ENCODE measurements around the gene TPPP3. TPM values are rescaled to one million over a fixed set of nuclear protein-coding genes. Genes with fewer than 3 reads are reported as not detected.
"Not testable (repeated sequence)": the region's sequence is repeated elsewhere in the genome, so short reads cannot be mapped to it uniquely, and the experiment has no call there.

TPPP3 gene
- polyA plus RNA-seq, 6 donors from 2014 or later = not detected

DNA sequence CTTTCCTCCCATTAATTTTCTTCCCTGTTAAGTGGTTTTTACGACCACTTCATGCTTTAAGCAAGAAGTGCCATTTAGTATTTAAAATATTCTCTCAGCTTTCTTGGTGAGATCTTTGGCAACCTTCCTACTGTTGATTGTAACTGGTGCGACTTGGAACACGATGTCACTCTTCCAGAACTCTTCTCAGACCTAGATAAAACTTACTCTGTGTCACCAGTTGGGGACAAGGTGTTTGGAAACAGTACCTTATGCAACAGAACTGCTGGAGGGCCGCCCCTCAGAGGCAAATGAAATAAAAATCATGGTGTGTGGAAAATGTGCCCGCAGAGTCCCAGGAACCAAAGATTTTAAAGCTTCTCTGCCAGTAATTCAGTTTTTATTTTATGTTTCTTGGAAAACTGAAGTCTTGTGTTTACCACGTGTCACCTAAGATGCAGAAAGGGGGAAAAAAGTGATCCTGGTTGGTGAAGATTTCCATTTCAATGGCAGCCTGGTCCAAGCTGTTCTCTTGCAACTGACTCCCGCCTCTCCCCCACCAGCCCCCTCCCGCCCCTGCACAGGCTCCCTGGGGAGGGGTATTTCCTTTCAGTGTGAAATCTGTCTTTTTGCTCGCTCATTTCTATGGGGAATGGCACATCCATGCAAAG is 30.4 kb upstream of the TPPP3 start:
- Mint-ChIP-seq H3K27me3 (peaks cover 40 to 46% (median 44%) of the 10 kb centered on the region in 3 donors), H3K27ac (no peak overlapping the region)
- no peak for ATAC-seq (ENCODE audit: low read depth in 2 of 2)

DNA sequence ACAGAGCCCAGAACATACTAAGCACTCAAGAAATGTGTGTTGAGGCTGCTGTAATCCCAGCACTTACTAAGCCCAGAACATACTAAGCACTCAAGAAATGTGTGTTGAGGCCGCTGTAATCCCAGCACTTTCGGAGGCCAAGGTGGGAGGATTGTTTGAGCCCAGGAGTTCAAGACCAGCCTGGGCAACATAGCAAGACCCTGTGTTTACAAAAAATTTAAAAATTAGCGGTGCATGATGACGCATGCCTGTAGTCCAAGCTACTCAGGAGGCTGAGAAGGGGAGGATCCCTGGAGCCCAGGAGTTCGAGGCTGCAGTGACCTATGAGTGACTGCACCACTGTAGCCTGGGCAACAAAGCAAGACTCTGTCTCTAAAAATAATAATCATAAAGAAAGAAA is 29.7 kb upstream of the TPPP3 start:
- peaks cover 36 to 44% (median 41%) of the 10 kb centered on the region in 3 donors for H3K27me3 Mint-ChIP-seq

More for the DNA sequence above, 30.4 kb upstream of the TPPP3 start:
- Mint-ChIP-seq H3K36me3 (no peaks in the 10 kb centered on the region), H3K9me3 (no peaks in the 10 kb centered on the region), H3K4me1 (peaks cover 2 to 11% (median 5%) of the 10 kb centered on the region in 3 donors), H3K4me3 (no peak overlapping the region)
- no peak for DNase-seq

DNA sequence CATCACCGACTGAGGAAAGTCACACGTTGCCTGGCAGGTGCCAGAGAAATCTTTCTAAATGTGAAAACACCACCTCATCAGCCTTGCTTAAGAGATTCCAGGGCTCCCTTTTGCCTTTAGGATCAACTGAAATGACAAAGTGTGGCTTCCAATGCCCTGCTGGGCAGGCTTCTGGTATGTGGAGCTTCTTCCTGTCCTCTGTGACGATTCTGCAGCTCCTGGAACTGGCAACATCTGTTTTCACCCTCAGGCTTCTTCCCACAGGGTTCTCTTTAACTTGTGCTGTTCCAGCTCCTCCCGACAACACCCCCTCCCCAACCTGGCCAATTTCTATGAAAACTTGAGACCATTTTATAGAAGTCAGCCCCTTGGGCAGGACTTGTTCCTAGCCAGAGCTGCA is 27.7 kb upstream of the TPPP3 start:
- peaks cover 33 to 42% (median 38%) of the 10 kb centered on the region in 3 donors for H3K27me3 Mint-ChIP-seq
- no peak overlapping the region for H3K27ac Mint-ChIP-seq

More for the DNA sequence above, 29.7 kb upstream of the TPPP3 start:
- Mint-ChIP-seq H3K9me3 (no peaks in the 10 kb centered on the region), H3K4me3 (no peak overlapping the region), H3K27ac (no peak overlapping the region), H3K36me3 (no peaks in the 10 kb centered on the region), H3K4me1 (peaks cover 2 to 4% (median 3%) of the 10 kb centered on the region in 3 donors)
- ATAC-seq (ENCODE audit: low read depth in 2 of 2) (no peak), DNase-seq (no peak)

DNA sequence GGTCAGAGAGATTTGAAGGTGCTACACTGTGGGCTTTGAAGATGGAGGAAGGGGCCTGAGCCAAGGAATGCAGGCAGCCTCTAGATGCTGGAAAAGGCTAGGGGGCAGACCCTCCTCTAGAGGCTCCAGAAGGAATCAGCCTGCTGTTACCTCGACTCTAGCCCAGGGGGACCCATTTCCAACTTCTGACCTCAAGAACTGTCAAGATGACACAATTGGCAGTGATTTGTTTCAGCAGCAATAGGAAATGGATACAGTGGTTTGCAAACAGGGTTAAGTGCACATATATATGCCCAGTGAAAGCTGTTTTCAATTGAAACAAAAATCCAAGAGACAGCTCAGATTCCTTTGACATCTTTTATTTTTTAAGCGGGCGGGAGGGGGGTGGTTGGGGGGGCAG is 26.6 kb upstream of the TPPP3 start:
- ATAC-seq (ENCODE audit: low read depth in 2 of 2) = no peak
- DNase-seq = no peak
- H3K36me3 Mint-ChIP-seq = no peaks in the 10 kb centered on the region
- no peak overlapping the region for H3K4me3 Mint-ChIP-seq
- peaks cover 9 to 12% (median 12%) of the 10 kb centered on the region in 3 donors for H3K4me1 Mint-ChIP-seq
- peaks cover 24 to 42% (median 38%) of the 10 kb centered on the region in 3 donors for H3K27me3 Mint-ChIP-seq
- peak overlapping the region in 1 of 6 donors; percentile 1 for H3K27ac Mint-ChIP-seq
- H3K9me3 Mint-ChIP-seq = no peaks in the 10 kb centered on the region

More for the DNA sequence above, 27.7 kb upstream of the TPPP3 start:
- no peak for ATAC-seq (ENCODE audit: low read depth in 2 of 2)
- no peaks in the 10 kb centered on the region for H3K9me3 Mint-ChIP-seq
- H3K4me1 Mint-ChIP-seq = peaks cover 5 to 8% (median 6%) of the 10 kb centered on the region in 3 donors
- no peak for DNase-seq
- no peaks in the 10 kb centered on the region for H3K36me3 Mint-ChIP-seq
- H3K4me3 Mint-ChIP-seq = no peak overlapping the region

DNA sequence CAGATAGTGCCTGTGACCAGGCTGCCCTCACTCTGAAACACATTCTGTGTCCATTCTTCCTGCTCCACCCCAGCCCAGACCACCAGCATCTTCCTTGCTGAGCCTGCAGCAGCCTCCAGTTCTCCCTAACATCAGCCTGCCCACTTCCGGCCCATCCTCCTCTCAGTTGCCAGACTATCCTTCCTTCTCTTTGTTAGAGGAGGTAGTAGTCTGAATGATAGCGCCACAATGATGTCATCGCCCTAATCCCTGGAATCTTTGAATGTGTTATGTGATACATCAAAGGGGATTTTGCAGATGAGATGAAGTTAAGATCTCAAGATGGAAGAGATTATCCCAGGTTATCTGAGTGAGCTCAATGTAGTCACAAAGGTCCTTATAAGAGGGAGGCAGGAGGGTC is 26.2 kb upstream of the TPPP3 start:
- Mint-ChIP-seq H3K4me1 (peaks cover 9 to 12% (median 12%) of the 10 kb centered on the region in 3 donors), H3K27me3 (peaks cover 24 to 42% (median 38%) of the 10 kb centered on the region in 3 donors), H3K9me3 (no peaks in the 10 kb centered on the region), H3K4me3 (peak overlapping the region in 1 of 8 donors; percentile 22), H3K36me3 (no peaks in the 10 kb centered on the region), H3K27ac (peak overlapping the region in 3 of 6 donors; percentile 1 to 84 (median 26))
- DNase-seq (no peak), ATAC-seq (ENCODE audit: low read depth in 2 of 2) (no peak)

DNA sequence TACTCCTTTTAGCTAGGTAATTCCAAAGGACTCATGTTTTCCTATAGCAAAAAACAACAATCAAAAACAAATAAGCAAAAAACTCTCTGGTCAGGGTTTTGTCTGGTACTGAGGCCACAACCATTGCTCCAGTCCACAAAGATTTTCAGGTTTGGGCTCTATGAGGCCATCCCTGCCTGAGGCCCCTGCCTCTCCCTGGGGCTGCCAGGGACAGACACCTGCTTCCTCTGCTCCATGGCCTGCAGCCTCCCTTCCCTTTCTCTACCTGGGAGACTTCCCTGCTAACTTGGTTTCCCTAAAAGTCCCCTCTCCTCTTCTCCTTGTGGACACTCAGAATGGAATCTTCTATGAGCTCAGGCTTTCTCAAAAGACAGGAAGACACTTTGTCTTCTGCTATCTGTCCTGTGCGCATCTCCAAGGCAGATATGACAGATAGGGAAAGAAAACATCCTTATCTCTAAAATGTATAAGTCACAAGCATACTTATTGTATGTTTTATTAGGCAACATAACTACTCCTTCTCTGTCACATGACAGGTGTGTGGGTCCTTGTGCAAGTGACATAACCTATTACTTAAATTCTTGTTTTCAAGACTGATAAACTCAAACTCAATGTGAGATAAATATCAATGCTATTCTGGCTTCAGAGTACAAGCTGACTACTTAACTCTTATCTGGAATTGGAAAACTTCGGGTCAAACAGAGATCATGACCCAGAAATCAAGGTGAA is 24.2 kb upstream of the TPPP3 start:
- H3K27me3 Mint-ChIP-seq = peaks cover 14 to 39% (median 24%) of the 10 kb centered on the region in 3 donors
- H3K4me1 Mint-ChIP-seq = peaks cover 9 to 12% (median 12%) of the 10 kb centered on the region in 3 donors
- H3K4me3 Mint-ChIP-seq = peak overlapping the region; percentile 15 to 87 (median 72)
- peak overlapping the region in 3 of 6 donors; percentile 17 to 87 (median 49) for H3K27ac Mint-ChIP-seq
- H3K36me3 Mint-ChIP-seq = no peaks in the 10 kb centered on the region
- DNase-seq = no peak
- H3K9me3 Mint-ChIP-seq = no peaks in the 10 kb centered on the region
- no peak for ATAC-seq (ENCODE audit: low read depth in 2 of 2)

DNA sequence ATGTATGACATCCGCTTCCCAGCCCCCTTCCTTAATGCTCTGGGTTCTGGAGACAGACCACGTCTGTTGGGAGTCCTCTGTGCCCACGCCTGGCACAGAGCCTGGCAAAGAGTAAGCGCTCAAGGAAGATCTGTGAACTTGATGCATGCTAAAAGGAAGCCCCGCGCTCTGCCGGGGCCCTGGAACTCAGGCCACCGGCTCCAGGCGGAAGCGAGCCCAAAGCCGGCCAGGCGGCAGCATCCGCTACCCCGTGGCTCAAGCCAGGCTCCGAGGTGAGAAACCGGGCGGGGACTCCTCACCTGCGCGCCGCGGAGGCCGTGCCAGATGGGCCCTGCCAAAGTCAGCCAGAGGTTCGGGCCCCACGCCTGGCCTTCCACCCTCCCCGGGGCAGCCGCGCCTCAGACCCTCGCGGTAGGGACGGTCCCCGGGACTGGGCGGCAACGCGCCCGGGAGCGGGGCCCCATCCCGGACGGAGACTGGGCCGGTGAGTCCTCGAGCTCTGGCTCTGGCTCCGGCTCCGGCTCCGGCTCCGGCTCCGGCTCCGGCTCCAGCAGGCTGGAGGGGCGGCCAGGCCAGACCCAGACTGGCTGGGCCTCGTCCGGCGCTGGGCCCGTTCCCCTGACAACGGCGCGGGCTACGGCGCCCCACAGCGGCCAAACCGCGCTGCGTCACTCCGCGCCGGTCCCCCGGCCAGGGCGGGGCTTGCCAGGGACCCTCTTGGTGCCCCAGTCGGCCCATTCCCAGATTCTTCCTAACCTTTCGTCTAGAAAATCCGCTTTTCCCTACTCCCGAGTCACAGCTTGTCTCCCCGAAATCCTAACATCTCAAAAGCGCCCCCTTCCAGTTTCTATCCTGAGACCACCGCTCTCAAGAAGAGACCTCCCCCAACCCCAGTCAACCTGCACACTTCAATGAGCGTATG is 22.8 kb upstream of the TPPP3 start, which contains the start of gene ZDHHC1:
TSS of gene ZDHHC1 (minus strand) at position 606 of the 922 bp plus-strand sequence. CDS start 8,702 bp downstream, outside the sequence.
- Mint-ChIP-seq H3K27ac (peak within 1 kb of the TSS; percentile 64 to 87 (median 80)), H3K9me3 (no peaks in the 10 kb centered on the region), H3K4me1 (peaks cover 9 to 12% (median 12%) of the 10 kb centered on the region in 3 donors), H3K27me3 (peaks cover 14 to 31% (median 20%) of the 10 kb centered on the region in 3 donors), H3K4me3 (peak within 1 kb of the TSS; percentile 78 to 92 (median 83)), H3K36me3 (no peaks in the 10 kb centered on the region)
- ATAC-seq (ENCODE audit: low read depth in 2 of 2) (peak; percentile 91 to 92), DNase-seq (peak; percentile 65)

DNA sequence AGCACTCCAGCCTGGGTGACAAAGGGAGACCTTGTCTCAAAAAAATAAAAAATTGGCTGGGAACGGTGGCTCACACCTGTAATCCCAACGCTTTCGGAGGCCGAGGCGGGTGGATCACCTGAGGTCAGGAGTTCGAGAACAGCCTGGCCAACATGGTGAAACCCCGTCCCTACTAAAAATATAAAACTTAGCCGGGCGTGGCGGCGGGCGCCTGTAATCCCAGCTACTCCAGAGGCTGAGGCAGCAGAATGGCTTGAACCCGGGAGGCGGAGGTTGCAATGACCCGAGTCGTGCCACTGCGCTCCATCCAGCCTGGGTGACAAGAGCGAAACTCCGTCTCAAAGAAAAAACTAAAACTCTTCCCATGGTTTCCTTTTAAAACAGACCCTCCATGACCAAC is 22.1 kb upstream of the TPPP3 start:
- not testable (repeated sequence) for DNase-seq; ATAC-seq (ENCODE audit: low read depth in 2 of 2); H3K9me3 Mint-ChIP-seq; H3K36me3 Mint-ChIP-seq
- Mint-ChIP-seq H3K4me3 (peak overlapping the region; percentile 37 to 87 (median 70)), H3K27me3 (peaks cover 14 to 29% (median 20%) of the 10 kb centered on the region in 3 donors), H3K4me1 (peaks cover 9 to 12% (median 12%) of the 10 kb centered on the region in 3 donors), H3K27ac (peak overlapping the region in 3 of 6 donors; percentile 36 to 70 (median 60))

DNA sequence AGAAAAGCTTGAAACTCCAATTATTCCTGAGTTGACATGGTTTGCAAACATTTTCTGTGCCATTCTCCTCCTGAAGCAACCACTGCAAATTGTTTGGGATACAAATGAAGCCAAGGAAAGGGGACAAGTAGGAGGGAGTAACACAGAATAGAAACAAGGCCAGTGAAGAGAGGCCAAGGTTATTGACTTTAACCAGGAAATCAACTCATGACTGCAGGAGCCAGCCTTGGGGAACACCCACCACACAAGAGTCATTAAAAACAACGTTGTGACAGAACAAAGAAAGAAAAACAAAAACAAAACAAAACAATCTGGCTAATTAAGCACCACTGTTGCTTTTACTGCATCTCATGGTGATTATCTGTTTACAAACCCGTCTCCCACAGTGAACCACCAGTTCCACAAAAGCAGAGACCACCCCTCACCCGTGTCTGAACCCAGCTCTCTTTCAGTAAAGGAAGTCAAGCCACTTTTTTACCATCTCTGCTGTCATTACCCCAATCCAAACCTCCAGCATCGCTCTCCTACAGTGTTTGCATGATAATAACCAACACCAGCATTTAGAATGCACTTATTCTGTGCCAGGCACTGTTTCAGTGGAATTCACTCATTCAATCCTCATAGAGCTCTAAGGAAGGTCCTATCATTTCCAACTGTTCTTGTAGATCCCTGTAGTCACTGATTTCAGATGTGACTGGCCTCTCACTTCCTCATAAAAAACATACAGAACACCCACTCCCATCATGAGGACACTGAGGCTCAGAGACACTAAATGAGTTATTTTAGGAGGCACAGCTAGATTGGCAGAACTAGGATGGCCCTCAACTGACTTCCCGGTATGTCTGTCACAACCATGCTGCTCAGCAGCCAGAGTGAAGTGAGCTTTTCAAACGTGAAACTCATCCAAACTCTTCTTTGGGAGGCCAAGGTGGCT is 20.9 kb upstream of the TPPP3 start:
- H3K4me3 Mint-ChIP-seq = peak overlapping the region in 2 of 8 donors; percentile 2 to 16
- H3K27ac Mint-ChIP-seq = peak overlapping the region in 3 of 6 donors; percentile 0 to 33 (median 17)
- H3K36me3 Mint-ChIP-seq = no peaks in the 10 kb centered on the region
- DNase-seq (no peak), ATAC-seq (ENCODE audit: low read depth in 2 of 2) (no peak)
- H3K4me1 Mint-ChIP-seq = peaks cover 9 to 12% (median 12%) of the 10 kb centered on the region in 3 donors
- H3K27me3 Mint-ChIP-seq = peaks cover 7 to 26% (median 11%) of the 10 kb centered on the region in 3 donors
- no peaks in the 10 kb centered on the region for H3K9me3 Mint-ChIP-seq

DNA sequence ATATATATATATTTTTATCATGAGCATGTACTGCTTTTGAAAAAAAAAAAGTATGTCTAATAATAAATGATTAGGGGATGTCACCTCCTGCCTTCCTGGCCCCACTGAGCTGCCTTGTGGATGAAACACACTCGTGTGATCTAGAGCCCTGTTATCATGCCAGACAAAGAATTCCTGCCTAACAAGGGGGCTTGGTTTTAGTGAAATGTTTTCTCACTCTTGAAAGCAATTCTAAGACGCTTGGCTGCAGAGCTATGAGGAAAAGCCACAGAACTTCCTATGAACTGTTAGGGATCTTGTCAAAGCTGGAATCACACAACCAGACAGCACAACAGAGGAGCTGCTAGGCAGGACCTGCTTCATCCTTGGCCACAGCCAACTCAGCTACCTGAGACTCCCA is 19.0 kb upstream of the TPPP3 start:
- H3K36me3 Mint-ChIP-seq = no peaks in the 10 kb centered on the region
- H3K4me3 Mint-ChIP-seq = no peak overlapping the region
- ATAC-seq (ENCODE audit: low read depth in 2 of 2) (no peak), DNase-seq (no peak)
- no peaks in the 10 kb centered on the region for H3K9me3 Mint-ChIP-seq
- H3K27ac Mint-ChIP-seq = peak overlapping the region in 1 of 6 donors; percentile 44
- H3K4me1 Mint-ChIP-seq = peaks cover 9 to 12% (median 11%) of the 10 kb centered on the region in 3 donors
- peaks cover 0 to 13% (median 2%) of the 10 kb centered on the region in 3 donors for H3K27me3 Mint-ChIP-seq

DNA sequence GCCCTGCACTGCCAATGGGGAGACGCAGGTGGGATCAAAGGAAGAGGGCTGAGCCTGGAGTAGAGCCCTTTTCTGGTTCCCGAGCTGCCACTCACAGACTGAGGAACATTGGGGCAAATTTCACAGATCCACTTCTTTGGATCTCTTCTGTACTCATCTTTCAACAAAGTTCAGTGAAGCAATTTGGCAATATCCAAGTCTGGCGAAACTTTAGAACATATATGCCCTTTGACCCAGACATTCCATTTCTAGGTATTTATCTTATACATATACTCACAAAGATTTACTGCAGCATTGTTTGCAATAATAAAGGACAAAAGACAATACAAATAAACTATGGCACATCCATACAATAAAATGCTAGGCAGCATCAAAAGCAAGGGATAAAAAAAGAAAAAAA is 18.0 kb upstream of the TPPP3 start:
- Mint-ChIP-seq H3K4me3 (peak overlapping the region in 1 of 8 donors; percentile 45), H3K27ac (peak overlapping the region in 1 of 6 donors; percentile 24), H3K9me3 (no peaks in the 10 kb centered on the region), H3K27me3 (peaks cover 0 to 6% (median 0%) of the 10 kb centered on the region in 3 donors), H3K4me1 (peaks cover 4 to 6% (median 5%) of the 10 kb centered on the region in 3 donors), H3K36me3 (no peaks in the 10 kb centered on the region)
- DNase-seq (no peak), ATAC-seq (ENCODE audit: low read depth in 2 of 2) (no peak)

DNA sequence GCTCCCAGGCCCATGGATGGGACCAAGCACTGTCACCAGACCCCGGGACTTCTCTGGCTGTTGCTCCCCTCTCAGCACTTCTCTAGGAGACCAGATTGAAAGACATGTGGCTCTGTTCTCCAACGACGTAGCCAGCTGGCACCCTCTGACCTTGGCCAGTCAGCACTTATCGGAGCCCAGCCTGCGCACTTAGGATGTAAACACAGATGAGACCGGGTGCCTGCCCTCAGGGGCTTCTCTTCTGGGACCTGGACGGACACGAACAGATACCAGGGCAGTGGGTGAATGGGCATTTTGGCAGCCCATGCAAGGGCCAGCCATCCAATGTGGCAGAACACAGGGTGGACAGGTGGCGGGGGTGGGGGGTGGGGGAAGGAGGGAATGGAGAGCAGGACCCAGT is 16.3 kb upstream of the TPPP3 start:
- DNase-seq = no peak
- no peak for ATAC-seq (ENCODE audit: low read depth in 2 of 2)
- no peaks in the 10 kb centered on the region for H3K4me1 Mint-ChIP-seq
- H3K27ac Mint-ChIP-seq = no peak overlapping the region
- peaks cover 0 to 5% (median 0%) of the 10 kb centered on the region in 3 donors for H3K27me3 Mint-ChIP-seq
- H3K9me3 Mint-ChIP-seq = no peaks in the 10 kb centered on the region
- H3K4me3 Mint-ChIP-seq = no peak overlapping the region
- H3K36me3 Mint-ChIP-seq = no peaks in the 10 kb centered on the region

Data from naive B cell (primary cell).